ENCODE results near the gene IL36RN. TPM values are rescaled to one million over a fixed set of nuclear protein-coding genes. Genes with fewer than 3 reads are reported as not detected.

IL36RN gene
- polyA plus RNA-seq, 1 of the 3 experiments (the other 2 are of a cell fraction), result not detected

DNA sequence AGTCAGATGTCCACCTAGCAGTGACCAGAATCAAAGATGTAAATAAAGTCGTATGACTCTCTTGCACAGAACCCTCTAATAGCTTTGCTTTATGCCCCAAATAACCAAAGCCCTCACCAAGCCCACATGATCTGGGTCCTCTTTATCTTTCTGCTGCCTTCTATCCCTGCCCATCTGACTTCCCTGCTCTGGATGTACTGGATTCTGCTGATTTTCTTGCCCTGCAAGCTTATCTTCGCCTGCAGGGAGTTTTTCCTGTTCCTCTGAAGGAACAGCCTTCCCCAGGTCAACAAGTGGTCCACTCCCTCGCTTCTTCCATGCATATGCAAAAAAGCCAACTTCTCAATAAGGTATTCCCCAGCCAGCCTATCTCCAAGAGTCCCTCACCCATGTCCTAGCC is 25.0 kb upstream of the IL36RN start:
- WGBS (ENCODE audit: low lambda C conversion rate), result 0% methylated on average over 3 of the region's 3 CpGs
- Histone ChIP-seq H3K4me1 (ENCODE audit: control insufficient read depth in 1 of 2, insufficient read depth in 2 of 2, low read depth in 1 of 2, low read length in 1 of 2) (no peaks in the 10 kb centered on the region), H3K4me3 (ENCODE audit: low read depth in 2 of 2, low read length in 1 of 2) (no peak overlapping the region), H3K27me3 (ENCODE audit: insufficient read depth) (no peaks in the 10 kb centered on the region; the same call in 1 of the 2 replicates), H4K20me1 (ENCODE audit: insufficient read depth) (no peaks in the 10 kb centered on the region), H3K27ac (ENCODE audit: low read depth in 2 of 2, low read length in 1 of 2) (no peak overlapping the region), H3F3A (replicated peaks; ENCODE audit: insufficient read depth) (no peaks in the 10 kb centered on the region), H3K9me3 (no peaks in the 10 kb centered on the region), H3K36me3 (replicated peaks in 1 of 2; ENCODE audit: control insufficient read depth in 1 of 2, insufficient read depth in 2 of 2, low read length in 1 of 2) (no peaks in the 10 kb centered on the region), H3K9me2 (no peaks in the 10 kb centered on the region), H3K4me2 (no peak overlapping the region), H3K79me2 (ENCODE audit: insufficient read depth) (no peaks in the 10 kb centered on the region), H3K9ac (no peak overlapping the region), H2AFZ (ENCODE audit: low read depth) (no peak overlapping the region)
- ChIA-PET CTCF (no interaction called here), POLR2A (no interaction called here)
- TF ChIP-seq YY1 (IDR thresholded peaks at IDR 0.05; ENCODE audit: low read depth) (no peak), MXI1 (IDR thresholded peaks at IDR 0.05; ENCODE audit: low read depth, low read length) (no peak)
- no peak for DNase-seq

- CTCF ChIA-PET, result no interaction called here
- no peak for DNase-seq
- Histone ChIP-seq H3K27me3 (ENCODE audit: insufficient read depth) (no peaks in the 10 kb centered on the region; the same call in 1 of the 2 replicates), H3K4me3 (ENCODE audit: low read depth in 2 of 2, low read length in 1 of 2) (no peak overlapping the region), H3K9me3 (no peaks in the 10 kb centered on the region), H3K36me3 (replicated peaks in 1 of 2; ENCODE audit: control insufficient read depth in 1 of 2, insufficient read depth in 2 of 2, low read length in 1 of 2) (no peaks in the 10 kb centered on the region), H4K20me1 (ENCODE audit: insufficient read depth) (no peaks in the 10 kb centered on the region), H3K4me1 (ENCODE audit: control insufficient read depth in 1 of 2, insufficient read depth in 2 of 2, low read depth in 1 of 2, low read length in 1 of 2) (no peaks in the 10 kb centered on the region), H3F3A (replicated peaks; ENCODE audit: insufficient read depth) (no peaks in the 10 kb centered on the region), H2AFZ (ENCODE audit: low read depth) (no peak overlapping the region), H3K9me2 (no peaks in the 10 kb centered on the region), H3K27ac (ENCODE audit: low read depth in 2 of 2, low read length in 1 of 2) (no peak overlapping the region), H3K9ac (no peak overlapping the region), H3K4me2 (no peak overlapping the region), H3K79me2 (ENCODE audit: insufficient read depth) (no peaks in the 10 kb centered on the region)
- POLR2A ChIA-PET, result no interaction called here
- TF ChIP-seq IRF3 (IDR thresholded peaks at IDR 0.05; ENCODE audit: low read depth, low read length), result no peak
- TF ChIP-seq NRF1 (IDR thresholded peaks at IDR 0.05; ENCODE audit: low read depth, low read length), result no peak
- no peak for TF ChIP-seq FOXJ3 (CRISPR knock-in tag; IDR thresholded peaks at IDR 0.05)
- no peak for TF ChIP-seq RCOR1 (IDR thresholded peaks at IDR 0.05; ENCODE audit: low read length)
- TF ChIP-seq EZH2phosphoT487 (IDR thresholded peaks at IDR 0.05; ENCODE audit: borderline replicate concordance, low read depth), result no peak
- TF ChIP-seq TCF12 (IDR thresholded peaks at IDR 0.05), result no peak
- no peak for TF ChIP-seq FOXM1 (IDR thresholded peaks at IDR 0.05; ENCODE audit: low read depth)
- no peak for TF ChIP-seq CTCF (IDR thresholded peaks at IDR 0.05)
- no peak for TF ChIP-seq YY1 (IDR thresholded peaks at IDR 0.05; ENCODE audit: low read depth)
- TF ChIP-seq ZBTB33 (IDR thresholded peaks at IDR 0.05; ENCODE audit: borderline replicate concordance, low read depth), result no peak
- TF ChIP-seq ELF1 (IDR thresholded peaks at IDR 0.05), result no peak
- 32% methylated on average over 6 of the region's 9 CpGs for WGBS (ENCODE audit: low lambda C conversion rate)
Observed at GRCh38 chr2:113036763-113037162, 22.2 kb upstream of the IL36RN start.

Measured in SK-N-SH (cell line).